HG02885 (cell line): ENCODE measurements around the gene BACH2.

Source experiments
- ATAC-seq: cut with Tn5 transposase; IDR thresholded peaks from one replicate; pipeline ENCODE4 v1.9.1; 2021; ENCODE audit warnings: mild to moderate bottlenecking; ENCODE audit not compliant: unreplicated experiment, poor library complexity

BACH2 gene

GRCh38 chr6:90249034-90249433 is 47.6 kb downstream of the BACH2 start:
- no peak for ATAC-seq

GRCh38 chr6:90247262-90247661 is 49.4 kb downstream of the BACH2 start:
- ATAC-seq = no peak

GRCh38 chr6:90241229-90241880 is 55.3 kb downstream of the BACH2 start:
- no peak for ATAC-seq

DNA sequence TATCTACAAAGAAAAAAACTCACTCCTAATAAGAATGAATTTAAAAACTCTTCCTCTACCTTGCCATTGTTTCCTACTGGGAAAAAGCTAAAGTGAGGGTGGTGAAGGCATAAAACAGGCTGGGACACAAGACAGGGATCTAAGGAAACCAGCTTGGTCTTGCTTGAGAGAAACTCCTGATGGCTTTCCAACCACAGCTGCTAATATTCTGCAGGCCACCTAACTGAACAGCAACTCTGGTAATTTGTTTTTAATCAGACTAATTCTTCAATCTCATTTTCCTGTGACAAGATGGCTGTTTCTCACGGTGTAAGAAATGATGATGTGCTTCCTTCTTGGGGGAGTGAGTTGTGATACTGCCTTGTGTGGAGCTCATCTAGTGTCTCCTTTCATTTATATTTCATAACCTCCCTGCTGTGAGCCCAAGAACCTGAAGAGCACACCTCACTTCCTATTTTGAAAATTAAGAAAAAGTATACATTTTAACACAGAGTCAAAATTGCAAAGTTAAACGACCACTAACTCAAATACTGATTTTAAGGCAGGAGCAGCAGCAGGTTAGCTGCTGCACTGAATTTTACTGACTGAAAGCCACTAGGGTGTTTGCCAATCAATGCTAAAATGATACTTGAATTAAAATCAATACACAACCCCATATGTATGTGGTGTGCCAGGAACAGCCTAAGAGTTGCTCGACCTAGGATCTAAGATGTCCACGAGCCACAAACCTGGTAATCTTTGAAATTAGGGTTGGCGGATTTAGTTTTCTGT is 58.0 kb downstream of the BACH2 start:
- ATAC-seq = no peak

- ATAC-seq = no peak
These were observed 59.2 kb downstream of the BACH2 start for GRCh38 chr6:90237350-90237990.

DNA sequence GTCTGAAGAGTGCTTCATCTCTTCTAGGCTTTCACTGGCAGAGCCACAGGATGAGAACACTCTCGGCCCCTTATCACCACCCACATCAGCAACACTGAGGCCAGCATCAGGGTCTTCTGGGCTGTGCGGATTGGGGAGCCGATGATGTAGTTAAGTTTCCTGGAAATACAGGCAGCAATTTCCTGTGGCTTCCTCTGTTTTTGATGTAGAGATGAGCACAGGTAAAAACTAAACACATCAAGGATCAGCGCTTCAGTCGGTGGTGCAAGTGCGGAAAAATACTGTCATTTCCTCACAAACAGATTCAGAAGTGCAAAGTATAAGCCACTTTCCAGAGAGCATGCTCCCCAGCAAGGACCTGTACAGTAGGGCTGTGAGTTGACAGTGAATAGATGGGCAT is 62.6 kb downstream of the BACH2 start:
- no peak for ATAC-seq

GRCh38 chr6:90233213-90233612 is 63.4 kb downstream of the BACH2 start:
- ATAC-seq = no peak

DNA sequence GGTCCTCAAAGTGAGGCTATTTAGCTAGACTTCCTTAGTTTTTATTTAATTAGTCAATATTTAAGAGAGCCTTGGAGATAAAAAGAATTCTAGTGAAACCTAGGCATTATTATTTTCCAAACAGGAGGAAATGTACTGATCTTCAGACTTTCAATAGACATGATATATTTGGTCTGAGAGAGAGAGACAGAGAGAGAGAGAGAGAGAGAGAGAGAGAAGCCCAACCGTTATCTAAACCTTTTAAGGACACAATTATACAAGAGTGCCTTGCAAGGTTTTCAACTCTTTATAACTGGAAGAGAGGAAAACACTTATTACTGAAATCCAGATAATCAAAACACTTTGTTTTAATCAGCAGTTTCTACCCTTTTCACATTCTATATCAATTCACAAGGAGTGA is 64.8 kb downstream of the BACH2 start:
- no peak for ATAC-seq

DNA sequence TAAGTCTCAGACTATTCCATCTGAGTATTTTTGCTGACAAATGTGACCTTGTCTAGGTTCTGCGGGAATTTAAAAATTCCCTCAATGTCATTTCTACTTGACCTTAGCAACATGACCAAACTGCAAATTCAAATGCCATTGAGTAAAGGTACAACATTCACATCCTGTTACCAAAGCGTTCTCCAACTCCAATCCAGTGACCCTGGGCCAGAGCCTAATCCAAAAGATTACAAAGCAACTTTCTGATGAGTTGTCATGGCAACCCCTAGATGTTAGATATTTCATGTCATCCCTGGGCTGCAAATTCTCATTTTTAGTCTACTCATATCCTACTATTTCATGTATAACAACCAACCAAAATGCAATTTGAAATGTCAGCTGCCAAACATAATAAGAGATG is 65.3 kb downstream of the BACH2 start:
- no peak for ATAC-seq

GRCh38 chr6:90230548-90231215 is 66.0 kb downstream of the BACH2 start:
- no peak for ATAC-seq

- no peak for ATAC-seq
These were observed 67.2 kb downstream of the BACH2 start for GRCh38 chr6:90229331-90230010.

GRCh38 chr6:90227673-90228072 is 69.0 kb downstream of the BACH2 start:
- ATAC-seq = no peak

DNA sequence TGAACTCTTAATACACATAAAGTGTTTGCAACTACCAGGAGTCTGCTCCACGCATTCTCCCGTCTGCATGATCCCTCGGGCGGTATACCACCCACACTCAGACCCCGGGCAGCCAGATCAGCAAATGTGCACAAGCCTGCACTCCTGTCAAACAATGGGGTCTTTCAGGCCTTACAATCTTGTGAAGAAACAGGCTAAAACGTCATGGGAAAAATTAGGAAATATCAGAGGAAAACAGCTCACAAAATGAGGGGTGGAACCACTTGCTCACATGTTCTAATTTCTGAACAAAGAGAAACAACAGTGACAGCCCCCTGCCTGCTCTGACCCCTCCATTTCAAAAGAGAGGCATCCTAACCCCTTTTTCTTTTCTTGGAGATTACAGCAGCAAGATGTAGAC is 69.4 kb downstream of the BACH2 start:
- no peak for ATAC-seq

- ATAC-seq = no peak
These were observed 70.4 kb downstream of the BACH2 start for GRCh38 chr6:90226257-90226656.

DNA sequence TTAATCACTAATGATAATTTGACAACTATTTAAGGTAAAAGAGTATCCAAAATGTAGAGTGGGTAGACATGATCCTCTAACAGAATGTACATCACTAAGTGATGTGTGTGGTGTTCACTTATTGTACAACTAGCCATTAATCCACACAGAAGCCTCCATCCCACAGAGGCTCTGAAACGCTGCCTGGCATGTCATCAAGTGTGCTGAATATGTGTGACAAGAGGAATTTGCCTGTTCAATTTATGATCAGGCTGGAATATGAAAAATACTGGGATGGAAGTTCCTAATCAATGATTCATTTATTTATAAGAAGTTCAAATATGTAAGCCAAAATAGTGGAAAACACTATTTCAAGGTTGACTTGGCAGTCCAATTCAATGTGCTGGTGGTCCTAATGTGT is 72.4 kb downstream of the BACH2 start:
- no peak for ATAC-seq

GRCh38 chr6:90222724-90223198 is 73.9 kb downstream of the BACH2 start:
- ATAC-seq = no peak

- ATAC-seq = no peak
These were observed 74.6 kb downstream of the BACH2 start for GRCh38 chr6:90222008-90222407.

DNA sequence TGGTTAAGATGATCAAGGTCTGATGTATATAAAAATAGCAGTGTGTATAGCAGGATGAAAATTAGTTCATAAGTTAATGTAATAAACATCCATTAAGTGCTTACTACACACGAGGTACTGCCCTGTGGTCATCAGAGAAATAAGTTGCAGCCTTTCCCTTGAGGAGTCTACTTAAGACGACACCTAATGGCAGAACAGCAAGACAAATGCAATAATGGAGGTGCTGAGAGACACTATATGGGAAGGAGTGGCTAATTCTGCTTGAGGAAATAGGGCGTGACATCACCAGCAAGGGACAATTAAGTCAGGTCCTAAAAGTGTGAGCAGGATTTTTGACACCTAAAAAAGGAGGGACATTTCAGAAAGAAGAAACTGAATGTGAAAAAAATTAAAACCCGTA is 75.2 kb downstream of the BACH2 start:
- ATAC-seq = no peak

DNA sequence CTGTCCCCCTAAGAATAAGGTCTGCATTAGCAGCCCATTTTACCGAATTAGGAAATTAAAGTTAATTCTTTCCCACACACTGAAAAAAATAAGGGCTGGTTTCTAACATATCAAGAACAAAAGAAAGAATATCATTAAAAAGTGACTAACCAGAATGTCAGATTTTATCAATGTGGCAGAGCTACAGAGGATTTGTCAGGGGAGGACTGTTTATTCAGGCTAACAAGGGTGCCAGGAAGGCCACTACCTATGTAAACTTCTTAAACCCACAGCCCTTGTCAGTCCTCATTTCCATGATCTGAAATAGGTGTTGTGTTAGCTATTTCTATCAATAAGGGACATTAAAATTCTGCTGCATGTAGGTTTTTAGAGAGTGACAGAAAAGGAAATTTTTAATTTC is 76.4 kb downstream of the BACH2 start:
- ATAC-seq = no peak

- ATAC-seq = no peak
These were observed 77.2 kb downstream of the BACH2 start for GRCh38 chr6:90219209-90219985.
